ENCODE data around the gene OXNAD1. TPM values are rescaled to one million over a fixed set of nuclear protein-coding genes. Genes with fewer than 3 reads are reported as not detected.

OXNAD1 gene
- total RNA-seq, 1 donor from 2014 or later: 17.6 TPM

DNA sequence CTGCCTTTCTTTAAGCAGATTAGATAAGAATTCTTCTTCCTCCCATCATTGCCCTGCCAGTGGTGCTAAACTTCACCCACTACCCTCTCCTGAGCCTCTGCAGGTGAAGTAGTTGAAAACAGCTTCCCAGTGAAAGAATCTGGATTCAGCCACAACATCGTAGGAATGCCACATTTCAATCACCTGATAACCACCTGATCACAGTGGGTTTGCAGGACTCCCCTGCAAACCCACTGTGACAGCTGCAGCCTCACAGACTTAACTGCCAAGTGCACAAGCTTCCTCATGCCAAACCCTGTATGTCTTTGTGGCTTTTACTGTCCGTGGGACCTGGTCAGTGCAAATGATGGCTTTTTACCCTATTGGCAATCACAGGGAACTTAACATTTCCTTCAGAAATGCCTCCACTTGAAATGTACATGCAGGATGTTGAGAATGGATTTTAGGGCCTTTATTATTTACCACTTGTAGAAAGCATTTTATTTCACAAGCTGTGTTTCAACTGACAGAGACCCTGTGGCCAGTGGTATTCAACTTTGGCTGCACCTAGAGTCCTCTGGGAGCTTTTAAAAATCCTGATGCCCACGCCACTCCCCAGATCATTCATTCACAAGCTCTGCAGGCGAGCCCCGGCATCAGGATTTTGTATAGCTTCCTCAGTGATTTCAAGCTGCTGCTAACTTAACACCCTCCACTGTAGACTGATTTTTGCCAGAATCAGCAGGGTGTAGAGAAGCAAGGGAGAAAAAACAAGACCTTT is 49.1 kb downstream of the OXNAD1 start:
- FAIRE-seq: no peak
- no peaks in the 10 kb centered on the region for H3K27me3 ChIP-seq (ENCODE audit: control insufficient read depth, insufficient read depth, low read length)
- TF ChIP-seq, protein P1, sequence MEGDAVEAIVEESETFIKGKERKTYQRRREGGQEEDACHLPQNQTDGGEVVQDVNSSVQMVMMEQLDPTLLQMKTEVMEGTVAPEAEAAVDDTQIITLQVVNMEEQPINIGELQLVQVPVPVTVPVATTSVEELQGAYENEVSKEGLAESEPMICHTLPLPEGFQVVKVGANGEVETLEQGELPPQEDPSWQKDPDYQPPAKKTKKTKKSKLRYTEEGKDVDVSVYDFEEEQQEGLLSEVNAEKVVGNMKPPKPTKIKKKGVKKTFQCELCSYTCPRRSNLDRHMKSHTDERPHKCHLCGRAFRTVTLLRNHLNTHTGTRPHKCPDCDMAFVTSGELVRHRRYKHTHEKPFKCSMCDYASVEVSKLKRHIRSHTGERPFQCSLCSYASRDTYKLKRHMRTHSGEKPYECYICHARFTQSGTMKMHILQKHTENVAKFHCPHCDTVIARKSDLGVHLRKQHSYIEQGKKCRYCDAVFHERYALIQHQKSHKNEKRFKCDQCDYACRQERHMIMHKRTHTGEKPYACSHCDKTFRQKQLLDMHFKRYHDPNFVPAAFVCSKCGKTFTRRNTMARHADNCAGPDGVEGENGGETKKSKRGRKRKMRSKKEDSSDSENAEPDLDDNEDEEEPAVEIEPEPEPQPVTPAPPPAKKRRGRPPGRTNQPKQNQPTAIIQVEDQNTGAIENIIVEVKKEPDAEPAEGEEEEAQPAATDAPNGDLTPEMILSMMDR (IDR thresholded peaks at IDR 0.05; ENCODE audit: insufficient read depth, low read length, severe bottlenecking): no peak
- no peak for DNase-seq (ENCODE audit: low read depth)
- H3K4me3 ChIP-seq (ENCODE audit: low read depth, low read length): no peak overlapping the region
- peaks cover 9% of the 10 kb centered on the region for H3K36me3 ChIP-seq (ENCODE audit: control insufficient read depth, insufficient read depth, low read length)

DNA sequence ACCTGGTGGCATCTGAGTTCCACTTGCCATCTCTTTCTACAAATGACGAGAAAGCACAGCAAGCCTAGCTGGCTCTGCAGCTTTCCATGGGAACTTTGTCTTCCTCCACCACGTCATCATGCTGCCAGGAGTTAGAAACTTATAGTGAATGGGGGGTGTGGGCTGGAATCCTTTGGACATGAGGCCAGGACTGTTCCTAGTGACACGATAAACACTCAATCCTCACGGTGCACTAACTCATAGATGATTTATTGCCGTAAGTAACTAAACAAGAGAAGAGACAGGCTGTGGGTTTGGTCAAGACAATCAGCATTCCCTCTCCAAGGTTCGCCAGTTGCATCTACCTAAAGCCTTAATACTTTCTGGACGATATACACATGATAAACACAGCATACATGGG is 50.6 kb downstream of the OXNAD1 start:
- Histone ChIP-seq H3K36me3 (ENCODE audit: control insufficient read depth, insufficient read depth, low read length) (peaks cover 9% of the 10 kb centered on the region), H3K27me3 (ENCODE audit: control insufficient read depth, insufficient read depth, low read length) (no peaks in the 10 kb centered on the region), H3K4me3 (ENCODE audit: low read depth, low read length) (no peak overlapping the region)
- DNase-seq (ENCODE audit: low read depth) (no peak), FAIRE-seq (peak; percentile 72)
- TF ChIP-seq, protein P1 (IDR thresholded peaks at IDR 0.05; ENCODE audit: insufficient read depth, low read length, severe bottlenecking): no peak

DNA sequence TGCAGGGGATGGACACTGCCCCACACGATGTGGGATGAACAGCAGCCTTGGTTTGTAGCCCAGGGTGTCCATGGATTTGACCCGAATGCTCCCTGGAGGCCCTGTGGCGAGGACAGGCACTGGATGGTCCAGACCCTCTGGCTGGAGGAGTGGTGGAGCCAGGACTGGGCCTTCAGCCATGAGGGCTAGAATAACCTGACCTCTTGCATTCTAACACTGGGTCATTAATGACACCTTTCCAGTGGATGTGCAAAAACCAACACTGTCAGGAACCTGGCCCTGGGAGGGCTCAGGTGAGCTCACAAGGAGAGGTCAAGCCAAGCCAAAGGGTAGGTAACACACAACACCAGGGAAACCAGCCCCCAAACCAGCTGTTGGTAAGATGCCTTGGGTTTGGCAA is 51.4 kb downstream of the OXNAD1 start:
- DNase-seq (ENCODE audit: low read depth) (no peak), FAIRE-seq (no peak)
- H3K27me3 ChIP-seq (ENCODE audit: control insufficient read depth, insufficient read depth, low read length): no peaks in the 10 kb centered on the region
- H3K36me3 ChIP-seq (ENCODE audit: control insufficient read depth, insufficient read depth, low read length): peaks cover 9% of the 10 kb centered on the region
- TF ChIP-seq, protein P1 (IDR thresholded peaks at IDR 0.05; ENCODE audit: insufficient read depth, low read length, severe bottlenecking): no peak
- H3K4me3 ChIP-seq (ENCODE audit: low read depth, low read length): no peak overlapping the region

DNA sequence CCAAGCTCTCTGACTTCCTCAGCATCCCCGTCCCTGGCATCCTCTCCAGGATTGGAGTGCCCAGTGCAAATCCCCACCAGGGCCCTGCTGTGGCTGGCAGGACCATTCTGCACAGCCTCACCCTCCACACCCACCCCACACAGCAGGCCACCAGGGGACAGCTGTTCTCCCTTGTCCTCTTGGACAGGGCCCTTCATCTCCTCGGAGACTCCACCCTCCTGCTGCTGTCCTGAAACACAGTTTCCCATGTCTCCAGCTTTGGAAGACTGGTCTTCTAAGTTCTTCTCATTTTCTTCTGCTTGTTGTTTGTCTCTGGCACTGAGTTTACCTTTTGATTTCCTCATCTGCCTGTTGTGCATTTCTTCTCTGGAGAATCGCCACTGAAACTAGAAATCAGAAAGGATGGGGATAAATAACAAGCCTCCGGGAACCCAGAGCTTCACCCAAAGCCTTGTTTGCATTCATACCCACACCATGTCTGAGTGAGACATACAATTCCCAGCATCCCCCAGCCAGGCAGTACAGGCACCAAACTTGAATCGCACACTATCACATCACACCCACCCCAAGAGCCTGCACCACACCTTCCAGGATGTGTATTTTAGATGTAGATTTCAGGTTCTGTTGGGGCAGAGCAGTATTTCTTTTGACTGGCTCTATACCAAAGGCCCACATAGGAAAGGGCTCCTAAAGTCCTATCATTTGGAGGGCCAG is 52.0 kb downstream of the OXNAD1 start:
- no peak overlapping the region for H3K4me3 ChIP-seq (ENCODE audit: low read depth, low read length)
- FAIRE-seq: no peak
- no peak for DNase-seq (ENCODE audit: low read depth)
- peaks cover 9% of the 10 kb centered on the region for H3K36me3 ChIP-seq (ENCODE audit: control insufficient read depth, insufficient read depth, low read length)
- TF ChIP-seq, protein P1 (IDR thresholded peaks at IDR 0.05; ENCODE audit: insufficient read depth, low read length, severe bottlenecking): no peak
- no peaks in the 10 kb centered on the region for H3K27me3 ChIP-seq (ENCODE audit: control insufficient read depth, insufficient read depth, low read length)

DNA sequence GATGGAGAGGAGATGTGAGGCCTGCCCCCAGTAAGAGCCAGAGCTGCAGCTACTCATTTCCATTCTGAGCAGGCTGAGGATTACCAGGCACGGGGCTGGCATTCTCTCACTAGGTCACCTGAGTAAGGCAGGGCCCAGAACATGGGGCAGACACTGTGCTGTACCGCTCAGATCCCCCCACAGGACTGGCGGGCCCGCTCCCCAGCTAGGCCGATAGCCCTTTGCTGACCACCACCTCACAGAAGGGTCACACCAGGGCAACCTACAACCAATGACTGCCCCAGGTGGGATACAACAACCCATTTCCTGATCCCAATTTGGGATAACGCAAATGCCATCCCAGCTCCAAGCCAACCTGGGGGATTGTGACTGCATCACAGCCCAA is 52.5 kb downstream of the OXNAD1 start:
- no peak for FAIRE-seq
- no peak overlapping the region for H3K4me3 ChIP-seq (ENCODE audit: low read depth, low read length)
- no peak for DNase-seq (ENCODE audit: low read depth)
- peaks cover 7% of the 10 kb centered on the region for H3K36me3 ChIP-seq (ENCODE audit: control insufficient read depth, insufficient read depth, low read length)
- H3K27me3 ChIP-seq (ENCODE audit: control insufficient read depth, insufficient read depth, low read length): no peaks in the 10 kb centered on the region
- TF ChIP-seq, protein P1 (IDR thresholded peaks at IDR 0.05; ENCODE audit: insufficient read depth, low read length, severe bottlenecking): no peak
